Liver (tissue), 9 donors: ENCODE measurements around the gene PGAP6. TPM values are rescaled to one million over a fixed set of nuclear protein-coding genes. Genes with fewer than 3 reads are reported as not detected.
"Not testable (repeated sequence)": the region's sequence is repeated elsewhere in the genome, so short reads cannot be mapped to it uniquely, and the experiment has no call there.

Source experiments
- DNase-seq: peaks from one replicate; pipeline ENCODE4 v3.0.0-alpha.2; 2017; ENCODE audit warnings: low spot score
- H3K27ac ChIP-seq, 2 donors: one replicate each; pipeline ENCODE4 v1.7.0; 2013; ENCODE audit warnings: inconsistent platforms in 2 of 2, low read length in 2 of 2, control low read depth in 1 of 2, low read depth in 1 of 2, mild to moderate bottlenecking in 1 of 2
- H3K27me3 ChIP-seq, 4 donors: one replicate each; pipeline versions ENCODE4 v1.6.1 to v1.7.0; 2013; ENCODE audit warnings: low read length in 3 of 4, inconsistent platforms in 1 of 4, mild to moderate bottlenecking in 1 of 4, moderate library complexity in 1 of 4; ENCODE audit not compliant: control insufficient read depth in 4 of 4, insufficient read depth in 4 of 4
- H3K36me3 ChIP-seq, 4 donors: one replicate each; pipeline versions ENCODE4 v1.6.1 to v1.7.0; 2013; ENCODE audit warnings: low read length in 3 of 4, mild to moderate bottlenecking in 3 of 4, low read depth in 1 of 4, moderate library complexity in 1 of 4; ENCODE audit not compliant: control insufficient read depth in 4 of 4, insufficient read depth in 3 of 4
- H3K4me1 ChIP-seq, 4 donors: one replicate each; pipeline versions ENCODE4 v1.6.1 to v1.7.0; 2013; ENCODE audit warnings: low read length in 3 of 4, mild to moderate bottlenecking in 3 of 4, moderate library complexity in 1 of 4; ENCODE audit not compliant: control insufficient read depth in 4 of 4, insufficient read depth in 4 of 4
- H3K4me3 ChIP-seq, 3 donors: one replicate each; pipeline versions ENCODE4 v1.6.1 to v1.7.0; 2013; ENCODE audit warnings: low read length in 3 of 3, control low read depth in 1 of 3, low read depth in 1 of 3, mild to moderate bottlenecking in 1 of 3
- H3K9ac ChIP-seq, 2 donors: one replicate each; pipeline ENCODE4 v1.7.0; 2013; ENCODE audit warnings: low read length in 2 of 2, mild to moderate bottlenecking in 2 of 2, moderate library complexity in 2 of 2, control low read depth in 1 of 2, low read depth in 1 of 2
- H3K9me3 ChIP-seq, 4 donors: one replicate each; pipeline versions ENCODE4 v1.6.1 to v1.7.0; 2013; ENCODE audit warnings: low read length in 3 of 4; ENCODE audit not compliant: control insufficient read depth in 4 of 4
- EGR1 ChIP-seq, 2 donors: IDR thresholded peaks; 2 replicates each; pipeline ENCODE4 v1.6.1; 2016 to 2018; ENCODE audit warnings: antibody characterized with exemption in 2 of 2, low read depth in 2 of 2
- HNF4G ChIP-seq: IDR thresholded peaks from 2 replicates; pipeline ENCODE4 v1.6.1; 2016; ENCODE audit warnings: antibody characterized with exemption
- JUND ChIP-seq, 2 donors: IDR thresholded peaks; 2 replicates each; pipeline ENCODE4 v1.6.1; 2016; ENCODE audit warnings: antibody characterized with exemption in 2 of 2
- RXRA ChIP-seq, 2 donors: IDR thresholded peaks; 2 replicates each; pipeline ENCODE4 v1.6.1; 2017 to 2018; ENCODE audit warnings: antibody characterized with exemption in 2 of 2, mild to moderate bottlenecking in 1 of 2
- SP1 ChIP-seq: IDR thresholded peaks from 2 replicates; pipeline ENCODE4 v1.6.1; 2018; ENCODE audit warnings: antibody characterized with exemption, mild to moderate bottlenecking
- YY1 ChIP-seq: IDR thresholded peaks from 2 replicates; pipeline ENCODE4 v1.6.1; 2016; ENCODE audit warnings: antibody characterized with exemption, mild to moderate bottlenecking
- WGBS: extraction: QIAGEN DNeasy Blood & Tissue Kit; methylation state at CpG from one replicate; pipeline ENCODE4 v1.1.7; 2013; 5-methylcytosine and 5-hydroxymethylcytosine counted together
- polyA plus RNA-seq, 2 donors: library from polyadenylated mRNA; stranded (reverse) in 1 of 2; unstranded in 1 of 2; fragments of 200-250 nt in 1 of 2; fragments of >200 nt in 1 of 2; fragmentation: Nextera tagmentation in 1 of 2; extraction: Ambion mirVana in 1 of 2; gene quantifications; one replicate each; pipeline versions ENCODE4 v1.2.1 to v1.2.3, GENCODE V29; 2013 to 2015
- total RNA-seq, 2 donors: library from RNA; depleted of rRNA; stranded (reverse); fragments of >200 nt; gene quantifications; one replicate each; pipeline ENCODE4 v1.2.3, GENCODE V29; 2014
- TF ChIP-seq, protein P1 (sequence below): IDR thresholded peaks from 2 replicates; pipeline ENCODE4 v1.6.1; 2016; ENCODE audit warnings: antibody characterized with exemption
- TF ChIP-seq, protein P2 (sequence below): fragments of 150-350 bp; IDR thresholded peaks from 2 replicates; pipeline ENCODE4 v1.5.1; 2017; ENCODE audit warnings: improper control_type of control experiment, low read depth, low read length; ENCODE audit not compliant: missing input control
- TF ChIP-seq, protein P3 (sequence below): IDR thresholded peaks from 2 replicates; pipeline ENCODE4 v1.6.1; 2016; ENCODE audit warnings: antibody characterized with exemption
- donor health status: healthy.
- donor health status: healthy.
- donor health status: healthy.
- donor health status: healthy.
- donor health status: healthy.

The PGAP6 gene
- total and polyA plus RNA-seq, 4 donors = 18.9 to 50.5 (median 38.0) TPM

DNA sequence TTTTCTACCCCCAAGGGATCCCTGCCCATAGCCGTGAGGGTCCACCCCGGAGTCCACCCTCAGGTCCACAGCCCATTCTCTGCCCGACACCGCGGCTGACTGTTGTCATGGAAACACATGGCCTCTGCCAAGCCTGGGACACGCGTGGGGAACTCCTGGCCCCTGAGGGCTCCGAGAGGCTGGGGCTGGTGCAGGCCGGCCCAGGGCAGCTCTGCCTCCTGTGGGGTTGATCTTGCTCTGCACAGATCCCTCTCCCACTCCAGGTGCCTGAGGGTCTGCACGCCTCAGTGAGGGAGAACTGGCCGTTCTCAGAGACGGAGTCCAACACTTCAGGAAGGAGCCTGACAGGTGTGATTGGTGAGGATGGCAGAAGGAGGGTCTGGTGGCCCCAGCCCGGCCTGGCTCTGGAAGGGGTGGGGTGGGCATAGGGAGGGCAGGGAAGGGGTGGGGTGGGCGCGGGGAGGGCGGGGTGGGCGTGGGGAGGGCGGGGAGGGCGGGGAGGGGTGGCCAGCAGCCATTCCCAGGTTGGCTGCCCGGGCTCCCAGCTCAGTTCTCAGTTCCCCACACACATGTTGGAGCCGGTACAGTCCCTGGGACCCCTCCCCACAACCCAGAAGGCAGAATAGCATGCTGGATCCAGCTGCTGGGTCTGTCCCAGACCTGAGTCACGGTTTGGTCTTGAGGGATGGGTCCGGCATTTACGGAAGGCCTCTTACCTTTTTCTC lies 17.9 kb downstream of the PGAP6 start:
- H3K9me3 ChIP-seq = no peaks in the 10 kb centered on the region
- 41% methylated on average over 24 of the region's 24 CpGs for WGBS
- no peak for DNase-seq
- no peaks in the 10 kb centered on the region for H3K27me3 ChIP-seq
- peaks cover 0 to 14% (median 4%) of the 10 kb centered on the region in 4 donors for H3K36me3 ChIP-seq
- TF ChIP-seq YY1 = no peak
- TF ChIP-seq, protein P1, sequence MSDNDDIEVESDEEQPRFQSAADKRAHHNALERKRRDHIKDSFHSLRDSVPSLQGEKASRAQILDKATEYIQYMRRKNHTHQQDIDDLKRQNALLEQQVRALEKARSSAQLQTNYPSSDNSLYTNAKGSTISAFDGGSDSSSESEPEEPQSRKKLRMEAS = no peak
- no peak for TF ChIP-seq JUND (IDR thresholded peaks at IDR 0.05)
- TF ChIP-seq EGR1 (IDR thresholded peaks at IDR 0.05; ENCODE audit: low read depth in 2 of 2) = no peak
- no peak for TF ChIP-seq SP1
- TF ChIP-seq RXRA (IDR thresholded peaks at IDR 0.05) = no peak
- no peak overlapping the region for H3K9ac ChIP-seq
- peaks cover 0 to 3% (median 2%) of the 10 kb centered on the region in 4 donors for H3K4me1 ChIP-seq
- H3K4me3 ChIP-seq = no peak overlapping the region
- no peak overlapping the region for H3K27ac ChIP-seq

DNA sequence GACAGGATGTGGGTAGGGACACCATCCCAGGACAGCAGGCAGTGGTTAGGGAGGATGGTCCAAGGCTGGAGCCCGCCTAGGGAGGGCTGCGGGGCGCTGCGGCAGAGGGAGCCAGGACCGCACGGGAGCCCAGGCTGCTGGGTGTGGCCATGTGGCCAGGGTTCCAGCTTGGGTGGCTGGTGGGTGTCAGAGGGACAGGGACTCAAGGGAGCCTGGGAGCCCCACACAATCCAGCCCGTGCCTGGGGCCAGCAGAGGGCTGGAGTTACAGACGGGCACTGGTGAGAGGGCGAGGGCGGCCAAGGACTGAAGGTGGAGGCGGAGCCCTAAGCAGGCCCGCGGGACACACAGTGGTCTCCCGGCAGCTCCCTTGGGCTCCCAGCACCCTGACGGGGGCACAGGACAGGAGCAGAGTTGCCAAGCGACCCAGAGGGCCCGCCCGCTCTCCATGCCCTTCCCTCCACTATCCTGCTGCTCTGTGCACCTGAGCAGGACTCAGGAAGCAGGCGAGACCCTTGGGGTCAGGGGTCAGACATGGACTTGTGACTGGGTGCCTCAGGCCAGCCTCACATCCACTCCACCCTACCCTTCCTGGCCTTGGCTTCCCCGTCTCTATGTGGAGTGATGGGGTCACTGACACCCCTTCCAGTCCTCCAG lies 18.5 kb downstream of the PGAP6 start:
- DNase-seq = no peak
- no peak overlapping the region for H3K27ac ChIP-seq

DNA sequence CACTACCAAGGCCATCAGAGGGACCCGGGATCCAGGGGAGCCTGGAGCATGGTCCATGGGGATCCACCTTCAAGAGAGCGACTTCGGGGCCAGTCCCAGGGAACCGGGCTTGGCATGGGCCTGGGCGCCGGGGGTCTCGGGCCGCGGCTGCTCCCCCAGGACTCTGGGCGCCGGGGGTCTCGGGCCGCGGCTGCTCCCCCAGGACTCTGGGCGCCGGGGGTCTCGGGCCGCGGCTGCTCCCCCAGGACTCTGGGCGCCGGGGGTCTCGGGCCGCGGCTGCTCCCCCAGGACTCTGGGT lies 19.1 kb downstream of the PGAP6 start:
- H3K27me3 ChIP-seq, H3K4me3 ChIP-seq, H3K9ac ChIP-seq, H3K4me1 ChIP-seq, H3K27ac ChIP-seq, H3K9me3 ChIP-seq, H3K36me3 ChIP-seq, DNase-seq: not testable (repeated sequence)
- 88% methylated on average over 24 of the region's 24 CpGs for WGBS

More for the DNA sequence above, 18.5 kb downstream of the PGAP6 start:
- TF ChIP-seq HNF4G = no peak
- no peak for TF ChIP-seq RXRA (IDR thresholded peaks at IDR 0.05)
- TF ChIP-seq, protein P2, sequence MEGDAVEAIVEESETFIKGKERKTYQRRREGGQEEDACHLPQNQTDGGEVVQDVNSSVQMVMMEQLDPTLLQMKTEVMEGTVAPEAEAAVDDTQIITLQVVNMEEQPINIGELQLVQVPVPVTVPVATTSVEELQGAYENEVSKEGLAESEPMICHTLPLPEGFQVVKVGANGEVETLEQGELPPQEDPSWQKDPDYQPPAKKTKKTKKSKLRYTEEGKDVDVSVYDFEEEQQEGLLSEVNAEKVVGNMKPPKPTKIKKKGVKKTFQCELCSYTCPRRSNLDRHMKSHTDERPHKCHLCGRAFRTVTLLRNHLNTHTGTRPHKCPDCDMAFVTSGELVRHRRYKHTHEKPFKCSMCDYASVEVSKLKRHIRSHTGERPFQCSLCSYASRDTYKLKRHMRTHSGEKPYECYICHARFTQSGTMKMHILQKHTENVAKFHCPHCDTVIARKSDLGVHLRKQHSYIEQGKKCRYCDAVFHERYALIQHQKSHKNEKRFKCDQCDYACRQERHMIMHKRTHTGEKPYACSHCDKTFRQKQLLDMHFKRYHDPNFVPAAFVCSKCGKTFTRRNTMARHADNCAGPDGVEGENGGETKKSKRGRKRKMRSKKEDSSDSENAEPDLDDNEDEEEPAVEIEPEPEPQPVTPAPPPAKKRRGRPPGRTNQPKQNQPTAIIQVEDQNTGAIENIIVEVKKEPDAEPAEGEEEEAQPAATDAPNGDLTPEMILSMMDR = no peak
- TF ChIP-seq, protein P1 = no peak
- TF ChIP-seq EGR1 (IDR thresholded peaks at IDR 0.05; ENCODE audit: low read depth in 2 of 2) = no peak
- TF ChIP-seq, protein P3, sequence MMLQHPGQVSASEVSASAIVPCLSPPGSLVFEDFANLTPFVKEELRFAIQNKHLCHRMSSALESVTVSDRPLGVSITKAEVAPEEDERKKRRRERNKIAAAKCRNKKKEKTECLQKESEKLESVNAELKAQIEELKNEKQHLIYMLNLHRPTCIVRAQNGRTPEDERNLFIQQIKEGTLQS = no peak
- no peaks in the 10 kb centered on the region for H3K27me3 ChIP-seq
- no peak overlapping the region for H3K4me3 ChIP-seq
- no peak overlapping the region for H3K9ac ChIP-seq
- H3K36me3 ChIP-seq = peaks cover 0 to 9% (median 4%) of the 10 kb centered on the region in 4 donors
- H3K9me3 ChIP-seq = no peaks in the 10 kb centered on the region
- WGBS = 53% methylated on average over 20 of the region's 20 CpGs
- peaks cover 0 to 3% (median 2%) of the 10 kb centered on the region in 4 donors for H3K4me1 ChIP-seq
